GM10266 (cell line): Measurements from ENCODE around the gene MUSTN1.

Source experiments
- DNase-seq: peaks from one replicate; pipeline ENCODE4 v3.0.0; 2012; ENCODE audit errors: extremely low spot score
- TF ChIP-seq, protein P1 (sequence below): IDR thresholded peaks from 2 replicates; pipeline ENCODE4 v1.5.1; 2012; ENCODE audit warnings: mild to moderate bottlenecking, low read depth; ENCODE audit not compliant: control insufficient read depth, insufficient read depth; ENCODE audit errors: missing control alignments

MUSTN1 gene

DNA sequence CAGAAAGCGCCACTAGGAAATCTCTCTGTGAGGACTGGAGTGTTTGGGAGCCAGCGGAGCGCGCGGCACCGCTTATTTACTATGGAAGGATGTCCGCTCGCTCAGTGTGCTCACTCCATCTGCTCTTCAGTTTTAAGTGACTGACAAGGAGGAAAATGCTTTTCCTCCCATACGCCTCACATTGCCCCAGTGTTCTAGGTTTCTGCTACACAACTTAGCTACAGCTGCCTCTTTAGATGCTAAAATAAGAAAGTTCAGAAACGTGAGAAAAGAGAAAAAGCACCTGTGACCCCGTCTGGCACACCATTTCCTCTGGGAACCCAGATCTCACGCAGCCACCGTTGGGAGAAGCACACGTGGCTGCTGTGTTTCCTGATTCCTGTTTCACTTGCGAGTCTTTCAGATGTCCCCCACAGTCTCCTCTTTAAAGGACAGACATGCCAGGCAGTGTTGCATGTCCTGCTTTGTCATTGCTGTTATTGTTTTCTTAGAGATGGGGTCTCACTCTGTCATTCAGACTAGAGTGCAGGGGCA, 11.7 kb upstream of the MUSTN1 start:
- no peak for DNase-seq
- TF ChIP-seq, protein P1, sequence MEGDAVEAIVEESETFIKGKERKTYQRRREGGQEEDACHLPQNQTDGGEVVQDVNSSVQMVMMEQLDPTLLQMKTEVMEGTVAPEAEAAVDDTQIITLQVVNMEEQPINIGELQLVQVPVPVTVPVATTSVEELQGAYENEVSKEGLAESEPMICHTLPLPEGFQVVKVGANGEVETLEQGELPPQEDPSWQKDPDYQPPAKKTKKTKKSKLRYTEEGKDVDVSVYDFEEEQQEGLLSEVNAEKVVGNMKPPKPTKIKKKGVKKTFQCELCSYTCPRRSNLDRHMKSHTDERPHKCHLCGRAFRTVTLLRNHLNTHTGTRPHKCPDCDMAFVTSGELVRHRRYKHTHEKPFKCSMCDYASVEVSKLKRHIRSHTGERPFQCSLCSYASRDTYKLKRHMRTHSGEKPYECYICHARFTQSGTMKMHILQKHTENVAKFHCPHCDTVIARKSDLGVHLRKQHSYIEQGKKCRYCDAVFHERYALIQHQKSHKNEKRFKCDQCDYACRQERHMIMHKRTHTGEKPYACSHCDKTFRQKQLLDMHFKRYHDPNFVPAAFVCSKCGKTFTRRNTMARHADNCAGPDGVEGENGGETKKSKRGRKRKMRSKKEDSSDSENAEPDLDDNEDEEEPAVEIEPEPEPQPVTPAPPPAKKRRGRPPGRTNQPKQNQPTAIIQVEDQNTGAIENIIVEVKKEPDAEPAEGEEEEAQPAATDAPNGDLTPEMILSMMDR: no peak

GRCh38 chr3:52845691-52846431, 11.0 kb upstream of the MUSTN1 start:
- TF ChIP-seq, protein P1: peak; percentile 37
- no peak for DNase-seq

DNA sequence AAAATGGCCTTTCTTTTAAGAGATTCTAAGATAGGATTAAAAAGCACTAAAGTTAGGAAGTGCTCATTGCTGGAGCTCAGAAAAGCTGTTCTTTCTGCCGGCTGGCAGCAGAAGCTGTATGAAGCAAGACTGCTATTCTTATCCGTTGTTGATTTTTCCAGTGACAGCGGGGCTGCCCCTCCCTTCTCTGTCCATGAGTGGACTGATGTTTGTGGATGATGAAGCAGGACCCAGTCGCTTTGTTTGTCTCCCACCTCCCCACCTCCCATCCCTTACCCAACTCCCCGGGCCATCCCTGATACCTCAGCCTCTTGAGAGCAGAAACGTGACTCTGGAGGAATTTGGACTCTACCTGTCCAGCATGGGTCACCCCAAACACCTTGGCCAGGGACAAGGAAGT, 10.3 kb upstream of the MUSTN1 start:
- TF ChIP-seq, protein P1: no peak
- no peak for DNase-seq

GRCh38 chr3:52844290-52844975, 9.6 kb upstream of the MUSTN1 start:
- DNase-seq: no peak
- TF ChIP-seq, protein P1: no peak

GRCh38 chr3:52843881-52844280, 9.1 kb upstream of the MUSTN1 start:
- DNase-seq: no peak
- TF ChIP-seq, protein P1: no peak

DNA sequence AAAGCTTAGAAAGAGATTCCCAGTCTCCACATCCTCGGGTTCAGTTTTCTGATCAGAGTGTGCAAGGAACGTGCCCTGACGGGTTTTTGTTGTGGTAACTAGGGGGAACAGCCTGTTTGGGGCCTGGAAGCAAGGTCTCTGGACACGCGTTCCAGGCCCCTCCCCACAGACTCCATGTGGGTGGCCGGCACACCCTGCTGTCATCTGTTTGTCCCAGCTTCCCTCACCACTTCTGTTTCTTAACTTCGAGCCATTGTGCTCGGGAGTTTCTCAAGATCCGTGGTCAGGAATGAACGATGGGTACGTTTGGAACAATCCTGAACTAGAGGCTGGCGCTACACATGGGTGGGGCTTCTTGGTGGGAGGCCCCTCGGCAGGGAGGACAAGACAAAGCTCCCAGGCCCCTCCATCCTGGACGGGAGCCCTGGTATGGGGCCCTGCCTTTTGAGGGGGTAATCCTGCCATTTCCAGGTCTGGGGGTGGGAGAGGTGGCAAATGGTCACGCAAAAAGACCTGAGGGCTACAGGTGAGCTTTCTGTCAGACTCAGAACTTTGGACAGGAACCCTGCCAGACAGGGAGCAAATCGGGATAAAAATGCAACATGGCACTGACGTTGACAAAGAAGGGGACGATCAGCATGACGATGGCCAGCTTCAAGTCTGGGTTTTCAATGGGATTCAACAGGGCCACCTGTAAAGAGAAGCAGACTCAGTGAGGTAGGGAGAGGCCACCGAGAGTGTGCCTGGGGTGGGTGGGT, 8.5 kb upstream of the MUSTN1 start:
- DNase-seq: no peak
- TF ChIP-seq, protein P1: no peak
